Hepatocyte (in vitro differentiated cells): ENCODE data around the gene TMEM175. TPM values are rescaled to one million over a fixed set of nuclear protein-coding genes. Genes with fewer than 3 reads are reported as not detected.

ENCODE experiments used
- DNase-seq: peaks from one replicate; pipeline ENCODE4 v3.0.0-alpha.2; 2016; ENCODE audit warnings: low spot score
- H2AFZ ChIP-seq: fragments of 200-600 bp; sonication (generic); 2 replicates; pipeline ENCODE4 v1.6.0; 2016; ENCODE audit warnings: antibody characterized with exemption, mild to moderate bottlenecking
- H3K27ac ChIP-seq: fragments of 200-600 bp; sonication (generic); 2 replicates; pipeline ENCODE4 v1.5.1; 2016; ENCODE audit warnings: mild to moderate bottlenecking
- H3K27me3 ChIP-seq: fragments of 200-600 bp; sonication (generic); 2 replicates; pipeline ENCODE4 v1.6.1; 2016
- H3K36me3 ChIP-seq: fragments of 200-600 bp; sonication (generic); replicated peaks from 2 replicates; pipeline ENCODE4 v1.5.1; 2016; ENCODE audit warnings: low read depth; ENCODE audit not compliant: insufficient read depth
- H3K4me1 ChIP-seq: fragments of 200-600 bp; sonication (generic); 2 replicates; pipeline ENCODE4 v1.5.1; 2016; ENCODE audit warnings: mild to moderate bottlenecking, moderate library complexity; ENCODE audit not compliant: insufficient read depth
- H3K4me2 ChIP-seq: fragments of 200-600 bp; sonication (generic); 2 replicates; pipeline ENCODE4 v1.6.0; 2016
- H3K4me3 ChIP-seq: fragments of 200-600 bp; sonication (generic); 2 replicates; pipeline ENCODE4 v1.5.1; 2016; ENCODE audit warnings: mild to moderate bottlenecking
- H3K79me2 ChIP-seq: fragments of 200-600 bp; sonication (generic); 2 replicates; pipeline ENCODE4 v1.6.0; 2017; ENCODE audit warnings: mild to moderate bottlenecking
- H3K9me2 ChIP-seq: fragments of 200-600 bp; sonication (generic); replicated peaks from 2 replicates; pipeline ENCODE4 v1.6.0; 2017; ENCODE audit warnings: mild to moderate bottlenecking; ENCODE audit not compliant: insufficient read depth
- H3K9me3 ChIP-seq: fragments of 200-600 bp; sonication (generic); 2 replicates; pipeline ENCODE4 v1.5.1; 2016; ENCODE audit warnings: low read depth, mild to moderate bottlenecking
- H4K20me1 ChIP-seq: fragments of 200-600 bp; sonication (generic); 2 replicates; pipeline ENCODE4 v1.6.0; 2016; ENCODE audit warnings: mild to moderate bottlenecking; ENCODE audit not compliant: insufficient read depth, poor library complexity, severe bottlenecking
- CTCF ChIP-seq: fragments of 200-600 bp; sonication (generic); IDR thresholded peaks from 2 replicates; pipeline ENCODE4 v1.5.1; 2016; ENCODE audit warnings: antibody characterized with exemption, mild to moderate bottlenecking; ENCODE audit not compliant: poor library complexity
- EZH2 ChIP-seq: fragments of 200-600 bp; sonication (generic); IDR thresholded peaks from 2 replicates; pipeline ENCODE4 v1.6.1; 2016; ENCODE audit warnings: antibody characterized with exemption, mild to moderate bottlenecking, borderline replicate concordance
- EZH2phosphoT487 ChIP-seq: fragments of 200-600 bp; sonication (generic); IDR thresholded peaks from one replicate; pipeline ENCODE4 v1.6.1; 2018; ENCODE audit warnings: antibody characterized with exemption, mild to moderate bottlenecking, low read depth, moderate library complexity; ENCODE audit not compliant: unreplicated experiment, severe bottlenecking
- WGBS: methylation state at CpG from one replicate; pipeline ENCODE4 v1.1.6; 2016; ENCODE audit warnings: low lambda C conversion rate; ENCODE audit errors: missing lambda C conversion rate; 5-methylcytosine and 5-hydroxymethylcytosine counted together
- polyA plus RNA-seq: library from polyadenylated mRNA; unstranded; fragments of >200 nt; fragmentation: Nextera tagmentation; extraction: Ambion mirVana; gene quantifications from 2 replicates; pipeline ENCODE4 v1.2.1, GENCODE V29; 2016
- total RNA-seq: library from RNA; depleted of rRNA; stranded (reverse); fragments of >200 nt; gene quantifications from 2 replicates; pipeline ENCODE4 v1.2.3, GENCODE V29; 2014

The TMEM175 gene
- total and polyA plus RNA-seq, 2 experiments from 2014 or later: 14.8 to 31.4 TPM

GRCh38 chr4:996030-996996 lies 64.1 kb downstream of the TMEM175 start:
- H3K27me3 ChIP-seq: peaks cover 27% of the 10 kb centered on the region
- no peaks in the 10 kb centered on the region for H3K79me2 ChIP-seq
- H3K36me3 ChIP-seq: no peaks in the 10 kb centered on the region
- peaks cover 38% of the 10 kb centered on the region for H3K4me1 ChIP-seq
- no peaks in the 10 kb centered on the region for H3K9me3 ChIP-seq
- WGBS: 74% methylated on average over 15 of the region's 15 CpGs
- no peak overlapping the region for H3K4me3 ChIP-seq
- no peak for TF ChIP-seq CTCF
- no peak for TF ChIP-seq EZH2phosphoT487
- no peak for TF ChIP-seq EZH2
- H3K4me2 ChIP-seq: peak overlapping the region; percentile 92
- DNase-seq: peak; percentile 61
- no peaks in the 10 kb centered on the region for H3K9me2 ChIP-seq
- no peak overlapping the region for H3K27ac ChIP-seq
- H4K20me1 ChIP-seq: no peaks in the 10 kb centered on the region
- no peak overlapping the region for H2AFZ ChIP-seq

GRCh38 chr4:996997-997374 lies 64.7 kb downstream of the TMEM175 start:
- Histone ChIP-seq H3K4me1 (peaks cover 35% of the 10 kb centered on the region), H3K36me3 (no peaks in the 10 kb centered on the region), H3K27me3 (peaks cover 34% of the 10 kb centered on the region), H3K4me3 (no peak overlapping the region), H2AFZ (no peak overlapping the region), H3K27ac (no peak overlapping the region), H3K9me3 (no peaks in the 10 kb centered on the region), H4K20me1 (no peaks in the 10 kb centered on the region), H3K4me2 (peak overlapping the region; percentile 92), H3K9me2 (no peaks in the 10 kb centered on the region), H3K79me2 (no peaks in the 10 kb centered on the region)
- no peak for TF ChIP-seq CTCF
- TF ChIP-seq EZH2: no peak
- TF ChIP-seq EZH2phosphoT487: no peak
- no peak for DNase-seq
- WGBS: 33% methylated on average over 12 of the region's 25 CpGs

- TF ChIP-seq CTCF (no peak), EZH2 (no peak), EZH2phosphoT487 (no peak)
- Histone ChIP-seq H3K9me3 (no peaks in the 10 kb centered on the region), H3K79me2 (no peaks in the 10 kb centered on the region), H3K27me3 (peaks cover 39% of the 10 kb centered on the region), H3K4me1 (peaks cover 35% of the 10 kb centered on the region), H4K20me1 (no peaks in the 10 kb centered on the region), H3K36me3 (no peaks in the 10 kb centered on the region), H3K9me2 (no peaks in the 10 kb centered on the region), H3K4me3 (peak overlapping the region; percentile 42), H2AFZ (no peak overlapping the region), H3K27ac (no peak overlapping the region), H3K4me2 (peak overlapping the region; percentile 92)
- WGBS: 21% methylated on average over 8 of the region's 68 CpGs
- DNase-seq: peak; percentile 78
Measured at GRCh38 chr4:997375-998071, 65.3 kb downstream of the TMEM175 start.
